Adipose tissue (tissue), 3 donors: ENCODE data around the gene SPINK5. TPM values are rescaled to one million over a fixed set of nuclear protein-coding genes. Genes with fewer than 3 reads are reported as not detected.

Experiments
- H3K27ac ChIP-seq: one replicate; pipeline ENCODE4 v1.5.1; 2013; ENCODE audit warnings: low read depth, low read length
- WGBS, 3 donors: extraction: QIAGEN DNeasy Blood & Tissue Kit; methylation state at CpG; one replicate each; pipeline ENCODE4 v1.1.7; 2013; 5-methylcytosine and 5-hydroxymethylcytosine counted together
- polyA plus RNA-seq, 3 donors: library from polyadenylated mRNA; stranded (reverse); fragments of 200-250 nt; gene quantifications; one replicate each; pipeline ENCODE4 v1.2.3, GENCODE V29; 2013
- donor health status: healthy with polysubstance abuse.
- donor health status: Bipolar disorder and iron deficiency.
- donor health status: healthy.

Gene SPINK5
- polyA plus RNA-seq, 3 donors: 0.41 to 1.2 (median 0.98) TPM

DNA sequence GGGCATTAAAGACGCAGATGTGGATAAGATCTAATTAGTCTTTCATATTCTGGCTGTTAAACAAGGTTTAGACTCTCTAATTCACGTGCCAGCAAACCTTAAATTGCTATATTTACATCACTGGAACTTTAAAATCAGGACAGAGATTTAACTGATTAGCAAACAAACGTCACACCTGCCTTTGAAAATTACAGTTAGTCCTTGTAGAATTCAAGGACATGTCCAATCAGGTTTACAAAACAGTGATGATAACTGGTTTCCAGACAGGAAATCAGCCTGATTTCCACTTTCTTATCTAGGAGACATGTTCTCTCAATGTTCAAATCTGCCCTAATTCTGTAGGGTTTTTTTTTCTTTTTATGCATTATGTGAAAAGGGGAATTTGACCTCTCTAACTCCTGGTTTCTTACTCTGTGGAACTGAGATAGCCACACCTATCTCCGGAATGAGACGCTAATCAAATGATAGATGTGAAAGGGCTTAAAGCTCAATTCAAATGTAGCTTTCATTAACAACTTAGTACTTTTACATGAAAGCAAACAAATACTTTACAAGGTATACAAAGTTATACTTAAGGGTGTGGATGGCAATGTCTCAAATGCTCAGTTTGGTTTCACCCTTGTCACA, 26.5 kb downstream of the SPINK5 start:
- 20 to 51% (median 46%) methylated on average over 5 of the region's 5 CpGs for WGBS, 3 donors
- H3K27ac ChIP-seq: no peak overlapping the region

DNA sequence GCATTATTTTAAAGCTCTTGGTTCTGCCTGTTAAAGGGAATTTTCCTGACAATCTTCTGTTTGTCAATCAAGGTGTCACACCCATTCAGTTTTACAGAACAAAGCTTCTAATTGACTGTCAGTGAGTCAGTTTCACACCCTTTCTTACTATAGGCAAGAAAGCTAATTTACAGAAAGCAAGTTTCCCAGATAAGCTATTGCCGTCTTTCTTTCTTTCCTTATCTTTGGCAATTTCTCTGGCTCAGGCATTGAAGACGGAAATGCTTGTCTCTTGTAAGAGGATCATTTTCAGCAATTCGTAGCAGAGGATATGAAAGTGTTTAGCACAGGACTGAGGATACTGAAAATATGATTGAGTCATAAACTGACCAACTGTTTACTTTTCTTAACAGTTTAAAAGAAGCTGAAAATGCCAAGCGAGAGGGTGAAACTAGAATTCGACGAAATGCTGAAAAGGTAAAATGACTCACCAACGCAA, 27.0 kb downstream of the SPINK5 start:
- no peak overlapping the region for H3K27ac ChIP-seq
- WGBS, 3 donors: 43 to 83% (median 75%) methylated on average over 7 of the region's 7 CpGs

GRCh38 chr5:148091991-148092964, 28.5 kb downstream of the SPINK5 start:
- no peak overlapping the region for H3K27ac ChIP-seq
- 64 to 83% (median 71%) methylated on average over 4 of the region's 4 CpGs for WGBS, 3 donors

DNA sequence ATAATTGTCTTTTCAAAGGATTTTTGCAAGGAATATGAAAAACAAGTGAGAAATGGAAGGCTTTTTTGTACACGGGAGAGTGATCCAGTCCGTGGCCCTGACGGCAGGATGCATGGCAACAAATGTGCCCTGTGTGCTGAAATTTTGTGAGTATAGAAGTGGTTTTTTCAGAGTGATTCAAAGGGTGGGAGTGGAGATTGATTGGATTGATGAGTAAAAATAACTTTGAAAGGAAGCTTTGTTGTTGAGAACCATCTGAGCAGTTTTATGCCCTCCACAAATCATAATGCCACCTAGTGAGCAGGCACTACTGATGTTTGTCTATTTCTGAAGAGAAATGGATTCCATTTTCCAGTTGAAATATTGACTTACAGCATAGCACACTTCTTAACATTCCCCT, 30.6 kb downstream of the SPINK5 start:
- H3K27ac ChIP-seq: no peak overlapping the region
- WGBS, 3 donors: 92 to 98% (median 92%) methylated on average over 3 of the region's 3 CpGs

DNA sequence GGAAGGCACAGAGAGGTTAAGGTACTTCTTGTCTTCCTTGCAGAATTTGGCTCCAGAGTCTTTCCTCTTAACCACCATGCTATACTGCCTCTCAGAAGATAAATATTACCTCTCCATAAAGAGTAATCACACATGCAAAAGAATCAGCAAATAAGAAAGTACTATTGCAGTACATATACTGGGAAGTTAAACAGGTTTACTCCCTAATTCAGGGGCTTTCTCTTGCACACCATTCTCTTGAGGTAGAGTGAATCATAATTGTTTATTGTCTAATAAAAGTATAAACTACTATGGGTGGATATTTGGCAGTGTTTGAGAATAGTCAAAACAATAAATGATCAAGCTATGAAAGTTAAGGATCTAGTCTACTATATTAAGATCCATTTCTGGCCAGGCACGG, 40.4 kb downstream of the SPINK5 start:
- H3K27ac ChIP-seq: no peak overlapping the region
- WGBS, 3 donors: 72 to 94% (median 91%) methylated on average over 1 of the region's 1 CpG

- WGBS, 3 donors: 22 to 34% (median 32%) methylated on average over 3 of the region's 3 CpGs
- H3K27ac ChIP-seq: no peak overlapping the region
Observed at GRCh38 chr5:148107608-148108007, 43.8 kb downstream of the SPINK5 start.

DNA sequence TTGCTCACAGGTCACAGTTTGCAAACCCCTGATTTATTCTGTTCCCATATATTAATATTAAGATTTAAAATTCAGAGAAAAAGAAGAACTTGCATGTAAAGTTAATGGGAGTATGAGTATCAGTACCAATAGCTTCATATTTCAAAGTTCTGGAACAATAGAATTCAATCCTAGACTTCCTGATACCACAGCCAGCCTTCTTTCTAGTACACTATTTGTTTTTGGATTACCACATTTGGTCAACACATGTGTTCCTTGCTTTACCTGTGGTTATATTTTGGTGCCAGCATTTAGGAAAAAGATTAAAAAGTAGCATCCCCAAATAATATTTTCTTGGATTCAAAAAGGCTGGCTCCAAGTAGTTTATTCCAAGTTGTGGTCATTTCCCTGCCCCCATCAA, 49.5 kb downstream of the SPINK5 start:
- H3K27ac ChIP-seq: no peak overlapping the region

DNA sequence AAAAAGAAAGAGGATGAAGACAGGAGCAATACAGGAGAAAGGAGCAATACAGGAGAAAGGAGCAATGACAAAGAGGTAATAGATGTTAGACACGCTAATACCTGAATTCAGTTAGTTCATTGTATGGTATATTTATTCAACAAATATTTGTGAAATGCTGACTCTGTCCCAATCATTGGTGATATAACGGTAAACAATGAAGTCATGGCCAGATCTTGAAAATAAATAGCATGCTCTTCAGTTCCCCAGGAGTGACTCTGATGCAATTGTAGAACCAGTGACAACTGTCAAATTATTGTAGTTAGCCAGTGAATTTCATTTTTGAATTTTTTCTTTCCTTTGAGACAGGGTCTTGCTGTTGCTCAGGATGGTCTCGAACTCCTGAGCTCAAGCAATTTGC, 56.5 kb downstream of the SPINK5 start:
- H3K27ac ChIP-seq: no peak overlapping the region

DNA sequence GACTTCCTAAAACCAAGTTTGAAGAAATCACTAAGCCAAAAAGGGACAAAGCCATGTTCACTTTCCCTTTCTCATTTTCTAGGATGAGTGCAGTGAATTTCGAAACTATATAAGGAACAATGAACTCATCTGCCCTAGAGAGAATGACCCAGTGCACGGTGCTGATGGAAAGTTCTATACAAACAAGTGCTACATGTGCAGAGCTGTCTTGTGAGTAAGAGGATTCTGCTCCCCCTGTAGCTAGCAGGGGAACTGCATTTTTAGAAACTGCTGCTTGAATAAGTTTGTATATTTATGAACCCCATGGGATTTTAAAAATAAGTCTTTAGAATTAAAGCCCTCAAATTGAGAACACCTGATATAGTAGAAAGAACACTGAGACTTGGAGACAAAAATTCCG, 61.9 kb downstream of the SPINK5 start:
- H3K27ac ChIP-seq: no peak overlapping the region
- WGBS, 3 donors: 58 to 67% (median 60%) methylated on average over 3 of the region's 3 CpGs

More for the DNA sequence above, 56.5 kb downstream of the SPINK5 start:
- 76 to 92% (median 86%) methylated on average over 3 of the region's 3 CpGs for WGBS, 3 donors

- no peak overlapping the region for H3K27ac ChIP-seq
- WGBS, 3 donors: 81 to 86% (median 82%) methylated on average over 5 of the region's 5 CpGs
Observed at GRCh38 chr5:148135091-148136048, 71.6 kb downstream of the SPINK5 start.

DNA sequence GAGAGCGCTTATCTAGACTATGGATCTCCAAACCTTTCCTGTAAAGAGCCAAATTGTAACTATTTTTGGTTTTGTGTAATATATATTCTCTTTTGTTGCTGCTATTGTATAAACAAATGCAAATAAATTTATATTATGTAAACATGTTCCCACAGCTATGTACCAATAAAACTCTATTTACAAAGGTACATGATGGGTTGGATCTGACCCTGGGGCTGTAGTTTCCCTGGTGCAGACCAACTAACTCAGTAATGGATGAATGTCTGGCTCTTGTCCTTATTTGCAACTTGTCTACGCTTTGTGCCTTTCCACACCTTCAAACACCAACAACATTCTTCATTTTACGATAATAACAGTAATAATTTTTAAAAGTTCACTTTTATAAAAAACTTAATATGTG, 77.1 kb downstream of the SPINK5 start:
- 64 to 94% (median 94%) methylated on average over 3 of the region's 3 CpGs for WGBS, 3 donors
- H3K27ac ChIP-seq: no peak overlapping the region

DNA sequence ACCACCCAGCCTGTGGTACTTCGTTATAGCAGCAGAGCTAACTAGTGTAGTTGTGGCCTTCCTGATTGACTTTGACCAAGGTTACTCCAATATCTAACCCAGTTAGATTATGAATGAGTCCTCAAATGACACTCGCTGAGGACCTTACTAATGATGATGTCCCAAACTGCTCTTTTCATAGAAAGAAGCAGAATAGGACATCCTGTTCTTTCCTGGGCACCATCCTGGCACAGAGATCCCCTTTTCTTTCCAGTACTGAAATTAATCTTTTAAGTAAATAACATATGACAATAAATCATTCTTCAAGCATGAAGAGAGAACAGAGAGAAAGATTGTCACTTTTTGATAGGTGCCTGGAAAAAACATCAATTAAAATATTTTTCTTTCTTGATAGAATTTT, 77.9 kb downstream of the SPINK5 start:
- WGBS, 3 donors: 45 to 80% (median 70%) methylated on average over 2 of the region's 2 CpGs
- H3K27ac ChIP-seq: no peak overlapping the region

DNA sequence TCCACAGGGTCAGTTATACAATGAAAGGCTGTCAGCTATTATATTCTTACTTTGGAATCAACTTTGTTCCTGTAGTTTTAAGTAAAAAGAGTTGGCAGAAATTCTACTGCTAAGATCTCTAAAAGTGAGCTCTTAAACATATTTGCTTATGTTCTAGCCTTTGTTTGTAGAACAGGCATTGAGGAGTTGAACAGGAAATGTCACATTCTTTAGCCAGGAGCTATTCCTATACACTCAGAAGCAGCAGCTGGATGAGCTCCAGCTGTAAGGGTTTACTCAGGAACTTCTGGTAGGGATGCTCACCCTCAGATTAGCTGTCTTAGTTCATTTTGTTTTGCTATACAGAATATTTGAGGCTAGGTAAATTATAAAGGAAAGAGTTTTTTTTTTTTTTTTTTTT, 82.1 kb downstream of the SPINK5 start:
- no peak overlapping the region for H3K27ac ChIP-seq

- no peak overlapping the region for H3K27ac ChIP-seq
- WGBS, 3 donors: 47 to 93% (median 91%) methylated on average over 1 of the region's 1 CpG
Observed at GRCh38 chr5:148146487-148146886, 82.7 kb downstream of the SPINK5 start.

DNA sequence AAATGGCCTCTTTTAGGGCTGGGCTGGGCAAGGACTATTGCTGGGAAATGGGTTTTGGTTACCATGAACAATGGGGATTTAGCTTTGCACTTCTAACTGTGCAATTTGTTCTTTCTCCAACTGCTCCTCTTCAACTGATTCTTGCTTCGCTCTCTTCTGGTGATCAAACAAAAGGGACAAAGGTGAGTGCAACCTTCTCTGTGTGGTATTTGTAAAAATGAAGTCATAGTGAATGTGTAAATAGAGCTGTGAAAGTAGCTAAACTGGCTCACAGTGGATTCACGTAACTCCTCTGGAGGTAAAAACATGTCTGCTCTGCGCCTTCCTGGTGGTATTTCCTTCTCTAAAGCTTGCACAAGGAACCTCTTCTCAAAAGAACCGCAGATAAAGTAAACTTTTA, 83.6 kb downstream of the SPINK5 start:
- WGBS, 3 donors: 56 to 91% (median 80%) methylated on average over 4 of the region's 4 CpGs
- H3K27ac ChIP-seq: no peak overlapping the region

GRCh38 chr5:148151872-148152271, 88.1 kb downstream of the SPINK5 start:
- no peak overlapping the region for H3K27ac ChIP-seq
- WGBS, 3 donors: 70 to 81% (median 77%) methylated on average over 2 of the region's 2 CpGs

DNA sequence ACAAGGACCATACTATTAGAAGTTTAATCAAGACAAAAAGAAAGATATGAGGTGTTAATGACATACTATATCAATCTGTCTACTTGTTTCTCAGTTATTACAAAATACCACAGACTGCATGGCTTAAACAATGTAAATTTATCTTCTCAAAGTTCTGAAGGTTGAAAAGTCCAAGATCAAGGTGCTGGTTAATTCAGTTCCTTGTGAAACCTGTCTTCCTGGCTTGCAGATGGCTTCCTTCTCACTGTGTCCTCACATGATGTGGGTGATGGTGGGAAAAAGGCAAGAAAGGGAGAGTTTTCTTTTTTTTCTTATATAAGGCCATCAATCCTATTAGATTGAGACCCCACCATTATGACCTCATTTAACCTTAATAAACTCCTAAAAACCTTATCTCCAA, 89.0 kb downstream of the SPINK5 start:
- H3K27ac ChIP-seq: no peak overlapping the region

DNA sequence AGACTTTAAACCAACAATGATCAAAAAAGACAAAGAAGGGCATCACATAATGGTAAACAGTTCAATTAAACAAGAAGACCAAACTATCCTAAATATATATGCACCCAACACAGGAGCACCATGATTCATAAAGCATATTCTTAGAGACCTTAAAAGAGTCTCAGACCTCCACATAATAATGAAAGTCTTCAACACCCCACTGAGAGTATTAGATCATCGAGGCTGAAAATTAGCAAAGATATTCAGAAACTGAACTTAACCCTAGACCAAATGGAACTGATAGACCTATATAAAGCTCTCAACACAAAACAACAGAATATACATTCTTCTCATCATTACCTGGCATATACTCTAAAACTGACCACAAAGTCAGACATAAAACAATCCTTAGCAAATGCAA, 92.8 kb downstream of the SPINK5 start:
- 89 to 90% (median 90%) methylated on average over 1 of the region's 1 CpG for WGBS, 3 donors
- H3K27ac ChIP-seq: no peak overlapping the region

GRCh38 chr5:148162038-148162437, 98.3 kb downstream of the SPINK5 start:
- WGBS, 3 donors: 90 to 97% (median 92%) methylated on average over 1 of the region's 1 CpG
- H3K27ac ChIP-seq: no peak overlapping the region
